ENCODE results near the gene TXNDC11.

The TXNDC11 gene

GRCh38 chr16:11780991-11781680 lies 38.5 kb upstream of the TXNDC11 start:
- WGBS, 2 experiments = 97 to 98% methylated on average over 4 of the region's 4 CpGs
- no peak overlapping the region for H3K4me3 ChIP-seq (ENCODE audit: insufficient read depth, low read depth, low read length)
- no peak overlapping the region for H3K27ac ChIP-seq (ENCODE audit: insufficient read depth, low read depth, low read length, poor library complexity, severe bottlenecking)

GRCh38 chr16:11779074-11779473 lies 36.4 kb upstream of the TXNDC11 start:
- 89 to 94% methylated on average over 6 of the region's 7 CpGs for WGBS, 2 experiments
- H3K27ac ChIP-seq (ENCODE audit: insufficient read depth, low read depth, low read length, poor library complexity, severe bottlenecking) = no peak overlapping the region
- H3K36me3 ChIP-seq (ENCODE audit: control insufficient read depth, insufficient read depth, low read length) = peaks cover 19% of the 10 kb centered on the region

More at GRCh38 chr16:11780991-11781680, 38.5 kb upstream of the TXNDC11 start:
- no peaks in the 10 kb centered on the region for H3K4me1 ChIP-seq (ENCODE audit: control insufficient read depth, insufficient read depth, low read length)
- peaks cover 6% of the 10 kb centered on the region for H3K36me3 ChIP-seq (ENCODE audit: control insufficient read depth, insufficient read depth, low read length)
- H3K27me3 ChIP-seq (ENCODE audit: control insufficient read depth, insufficient read depth, low read length, poor library complexity, severe bottlenecking) = no peaks in the 10 kb centered on the region
- H3K9me3 ChIP-seq (ENCODE audit: control insufficient read depth, low read length) = no peaks in the 10 kb centered on the region

DNA sequence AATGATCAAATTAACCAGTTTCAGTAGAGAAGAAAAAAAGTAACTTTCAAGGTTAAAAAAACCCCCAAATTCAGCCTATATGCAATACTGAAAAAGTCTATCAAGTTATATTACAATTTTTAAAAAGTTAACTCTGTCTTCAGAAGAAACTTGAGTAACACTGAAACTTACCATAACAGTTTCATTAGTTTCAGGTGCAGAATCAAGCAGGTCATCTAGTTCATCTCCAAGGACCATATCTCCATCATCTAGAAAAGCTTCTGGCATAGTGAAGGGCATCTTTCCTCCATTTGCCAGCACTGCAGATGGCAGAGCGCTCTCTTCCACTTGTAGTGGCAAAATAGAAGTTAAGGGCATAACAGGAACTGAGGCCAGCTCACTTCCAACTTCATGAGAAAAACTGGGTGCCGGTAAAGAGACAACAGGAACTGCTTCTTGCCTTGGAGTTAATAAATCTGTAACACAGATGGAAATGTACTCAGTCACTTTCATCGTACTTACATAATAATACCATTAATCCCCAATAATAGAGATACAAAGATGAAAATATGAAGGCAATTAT lies 31.5 kb upstream of the TXNDC11 start:
- no peak overlapping the region for H3K4me3 ChIP-seq (ENCODE audit: insufficient read depth, low read depth, low read length)
- H3K27me3 ChIP-seq (ENCODE audit: control insufficient read depth, insufficient read depth, low read length, poor library complexity, severe bottlenecking) = no peaks in the 10 kb centered on the region
- WGBS, 2 experiments = 97 to 98% methylated on average over 2 of the region's 3 CpGs
- H3K36me3 ChIP-seq (ENCODE audit: control insufficient read depth, insufficient read depth, low read length) = peaks cover 43% of the 10 kb centered on the region
- H3K9me3 ChIP-seq (ENCODE audit: control insufficient read depth, low read length) = no peaks in the 10 kb centered on the region
- H3K4me1 ChIP-seq (ENCODE audit: control insufficient read depth, insufficient read depth, low read length) = no peaks in the 10 kb centered on the region
- H3K27ac ChIP-seq (ENCODE audit: insufficient read depth, low read depth, low read length, poor library complexity, severe bottlenecking) = no peak overlapping the region

More at GRCh38 chr16:11779074-11779473, 36.4 kb upstream of the TXNDC11 start:
- H3K4me1 ChIP-seq (ENCODE audit: control insufficient read depth, insufficient read depth, low read length) = no peaks in the 10 kb centered on the region
- H3K4me3 ChIP-seq (ENCODE audit: insufficient read depth, low read depth, low read length) = no peak overlapping the region
- H3K27me3 ChIP-seq (ENCODE audit: control insufficient read depth, insufficient read depth, low read length, poor library complexity, severe bottlenecking) = no peaks in the 10 kb centered on the region
- no peaks in the 10 kb centered on the region for H3K9me3 ChIP-seq (ENCODE audit: control insufficient read depth, low read length)

GRCh38 chr16:11768849-11769248 lies 26.2 kb upstream of the TXNDC11 start:
- H3K36me3 ChIP-seq (ENCODE audit: control insufficient read depth, insufficient read depth, low read length) = peaks cover 57% of the 10 kb centered on the region
- H3K4me3 ChIP-seq (ENCODE audit: insufficient read depth, low read depth, low read length) = no peak overlapping the region
- H3K27me3 ChIP-seq (ENCODE audit: control insufficient read depth, insufficient read depth, low read length, poor library complexity, severe bottlenecking) = no peaks in the 10 kb centered on the region
- no peaks in the 10 kb centered on the region for H3K9me3 ChIP-seq (ENCODE audit: control insufficient read depth, low read length)
- 96 to 98% methylated on average over 7 of the region's 7 CpGs for WGBS, 2 experiments
- no peak overlapping the region for H3K27ac ChIP-seq (ENCODE audit: insufficient read depth, low read depth, low read length, poor library complexity, severe bottlenecking)
- no peaks in the 10 kb centered on the region for H3K4me1 ChIP-seq (ENCODE audit: control insufficient read depth, insufficient read depth, low read length)

- H3K9me3 ChIP-seq (ENCODE audit: control insufficient read depth, low read length) = no peaks in the 10 kb centered on the region
- H3K4me3 ChIP-seq (ENCODE audit: insufficient read depth, low read depth, low read length) = no peak overlapping the region
- peaks cover 37% of the 10 kb centered on the region for H3K36me3 ChIP-seq (ENCODE audit: control insufficient read depth, insufficient read depth, low read length)
- no peaks in the 10 kb centered on the region for H3K4me1 ChIP-seq (ENCODE audit: control insufficient read depth, insufficient read depth, low read length)
- 90 to 98% methylated on average over 4 of the region's 4 CpGs for WGBS, 2 experiments
- H3K27me3 ChIP-seq (ENCODE audit: control insufficient read depth, insufficient read depth, low read length, poor library complexity, severe bottlenecking) = no peaks in the 10 kb centered on the region
- H3K27ac ChIP-seq (ENCODE audit: insufficient read depth, low read depth, low read length, poor library complexity, severe bottlenecking) = no peak overlapping the region
These were observed 19.8 kb upstream of the TXNDC11 start for GRCh38 chr16:11762431-11762830.

GRCh38 chr16:11759997-11760396 lies 17.3 kb upstream of the TXNDC11 start:
- 94 to 99% methylated on average over 4 of the region's 4 CpGs for WGBS, 2 experiments
- Histone ChIP-seq H3K27me3 (ENCODE audit: control insufficient read depth, insufficient read depth, low read length, poor library complexity, severe bottlenecking) (no peaks in the 10 kb centered on the region), H3K27ac (ENCODE audit: insufficient read depth, low read depth, low read length, poor library complexity, severe bottlenecking) (no peak overlapping the region), H3K4me3 (ENCODE audit: insufficient read depth, low read depth, low read length) (no peak overlapping the region), H3K36me3 (ENCODE audit: control insufficient read depth, insufficient read depth, low read length) (peaks cover 34% of the 10 kb centered on the region), H3K9me3 (ENCODE audit: control insufficient read depth, low read length) (no peaks in the 10 kb centered on the region), H3K4me1 (ENCODE audit: control insufficient read depth, insufficient read depth, low read length) (no peaks in the 10 kb centered on the region)

DNA sequence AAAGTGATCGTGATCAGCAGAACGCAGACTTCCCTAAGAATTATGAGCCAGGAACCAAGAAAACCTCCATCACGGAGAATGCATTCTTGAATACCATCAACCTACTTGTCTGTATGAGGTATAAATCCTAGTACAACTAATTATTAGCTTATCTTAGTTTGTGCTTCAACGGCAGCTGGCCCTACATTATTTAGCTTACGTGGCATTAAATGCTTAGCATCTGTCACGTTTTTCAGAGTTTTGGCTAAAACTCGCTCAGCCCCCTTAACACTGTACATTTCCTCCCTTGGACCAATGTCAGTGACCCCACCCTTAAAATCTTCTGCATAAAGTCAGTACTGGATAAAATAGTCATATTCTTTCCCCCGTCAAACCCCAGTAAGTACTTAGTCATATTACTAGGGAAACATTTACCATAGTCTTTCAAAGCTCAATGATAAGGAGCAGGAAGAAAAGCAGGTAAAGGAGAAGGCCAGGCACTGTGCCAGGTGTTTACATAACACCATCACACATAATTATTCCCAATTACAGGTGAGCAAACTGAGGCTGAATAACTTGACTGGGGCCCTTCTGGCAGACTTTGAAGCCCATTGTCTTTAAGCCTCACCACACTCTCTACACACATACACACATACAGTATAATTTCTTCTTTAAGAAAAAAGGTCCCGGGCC lies 16.6 kb upstream of the TXNDC11 start:
- Histone ChIP-seq H3K9me3 (ENCODE audit: control insufficient read depth, low read length) (no peaks in the 10 kb centered on the region), H3K4me1 (ENCODE audit: control insufficient read depth, insufficient read depth, low read length) (no peaks in the 10 kb centered on the region), H3K36me3 (ENCODE audit: control insufficient read depth, insufficient read depth, low read length) (peaks cover 31% of the 10 kb centered on the region), H3K27ac (ENCODE audit: insufficient read depth, low read depth, low read length, poor library complexity, severe bottlenecking) (no peak overlapping the region), H3K4me3 (ENCODE audit: insufficient read depth, low read depth, low read length) (no peak overlapping the region), H3K27me3 (ENCODE audit: control insufficient read depth, insufficient read depth, low read length, poor library complexity, severe bottlenecking) (no peaks in the 10 kb centered on the region)
- 94 to 96% methylated on average over 6 to 9 of the region's 9 CpGs for WGBS, 2 experiments

DNA sequence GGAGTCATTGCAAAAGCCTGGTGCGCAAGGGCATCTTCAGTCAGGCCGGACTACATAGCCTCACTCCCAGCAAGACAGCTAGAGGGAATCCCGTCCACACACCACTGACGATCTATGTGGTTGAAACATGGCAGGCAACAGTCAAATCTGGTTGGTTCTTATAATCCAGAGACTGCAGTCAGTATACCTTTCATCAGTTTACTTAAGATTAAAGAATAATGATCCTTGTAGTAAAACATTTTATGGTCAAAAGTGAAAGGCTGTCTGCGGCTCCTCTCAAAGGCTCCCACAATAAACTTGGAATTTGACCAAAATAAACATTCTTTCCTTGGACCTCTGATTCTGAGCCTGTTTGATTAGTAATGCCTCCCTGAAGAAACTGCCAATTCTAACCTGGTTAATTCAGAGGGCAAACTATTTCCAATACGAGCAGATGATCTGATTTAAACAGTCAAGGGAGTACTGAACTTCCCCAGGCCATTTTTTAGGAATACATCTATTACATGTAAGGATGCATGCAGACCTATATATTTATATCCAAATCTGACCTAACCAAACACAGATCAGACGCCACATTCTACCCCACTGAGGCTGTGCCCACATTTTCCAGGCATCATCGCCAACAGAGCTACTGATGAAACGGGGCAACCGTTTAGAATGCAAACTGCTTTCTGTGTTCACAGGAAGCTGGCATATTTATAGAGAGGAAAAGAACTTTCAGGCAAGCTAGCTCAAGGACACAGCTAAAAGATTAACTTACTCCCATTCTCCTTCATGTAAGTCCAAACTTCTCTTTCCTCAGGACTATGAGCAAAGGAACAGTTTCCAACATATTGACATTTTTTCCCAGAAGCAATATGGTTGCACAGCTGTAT lies 15.3 kb upstream of the TXNDC11 start:
- Histone ChIP-seq H3K4me1 (ENCODE audit: control insufficient read depth, insufficient read depth, low read length) (no peaks in the 10 kb centered on the region), H3K36me3 (ENCODE audit: control insufficient read depth, insufficient read depth, low read length) (peaks cover 33% of the 10 kb centered on the region), H3K27ac (ENCODE audit: insufficient read depth, low read depth, low read length, poor library complexity, severe bottlenecking) (no peak overlapping the region), H3K4me3 (ENCODE audit: insufficient read depth, low read depth, low read length) (no peak overlapping the region), H3K27me3 (ENCODE audit: control insufficient read depth, insufficient read depth, low read length, poor library complexity, severe bottlenecking) (no peaks in the 10 kb centered on the region), H3K9me3 (ENCODE audit: control insufficient read depth, low read length) (no peaks in the 10 kb centered on the region)
- 95% methylated on average over 10 of the region's 10 CpGs for WGBS, 2 experiments

GRCh38 chr16:11756248-11756647 lies 13.6 kb upstream of the TXNDC11 start:
- no peak overlapping the region for H3K4me3 ChIP-seq (ENCODE audit: insufficient read depth, low read depth, low read length)
- H3K27ac ChIP-seq (ENCODE audit: insufficient read depth, low read depth, low read length, poor library complexity, severe bottlenecking) = no peak overlapping the region
- H3K4me1 ChIP-seq (ENCODE audit: control insufficient read depth, insufficient read depth, low read length) = no peaks in the 10 kb centered on the region
- peaks cover 33% of the 10 kb centered on the region for H3K36me3 ChIP-seq (ENCODE audit: control insufficient read depth, insufficient read depth, low read length)
- H3K9me3 ChIP-seq (ENCODE audit: control insufficient read depth, low read length) = no peaks in the 10 kb centered on the region
- WGBS, 2 experiments = 89 to 95% methylated on average over 3 of the region's 3 CpGs
- no peaks in the 10 kb centered on the region for H3K27me3 ChIP-seq (ENCODE audit: control insufficient read depth, insufficient read depth, low read length, poor library complexity, severe bottlenecking)

Measured in ectodermal cell (in vitro differentiated cells).